Gastrocnemius medialis (tissue), 4 donors: Measurements from ENCODE around the gene GPR27. TPM values are rescaled to one million over a fixed set of nuclear protein-coding genes. Genes with fewer than 3 reads are reported as not detected.
A peak's percentile ranks its signal among the peaks of the same experiment; 100 is the strongest.

Experiments
- ATAC-seq, 2 donors: fragments of 150-250 bp; one replicate each; pipeline ENCODE4 v1.9.1; 2016
- DNase-seq, 2 donors: peaks; one replicate each; pipeline ENCODE4 v3.0.0-alpha.2; 2019
- H3K27ac ChIP-seq, 4 donors: fragments of 200-600 bp; sonication (generic); 1 replicate in 1 of 4; 2 replicates in 3 of 4; pipeline ENCODE4 v1.5.1; 2016 to 2018; ENCODE audit warnings: mild to moderate bottlenecking in 2 of 4, moderate library complexity in 1 of 4
- H3K27me3 ChIP-seq, 3 donors: fragments of 200-600 bp; sonication (generic) in 2 of 3; 1 replicate in 1 of 3; 2 replicates in 2 of 3; pipeline versions ENCODE4 v1.5.1 to v1.6.0; 2016 to 2019; ENCODE audit warnings: mild to moderate bottlenecking in 1 of 3, moderate library complexity in 1 of 3
- H3K36me3 ChIP-seq, 2 donors: fragments of 200-600 bp; sonication (generic) in 1 of 2; one replicate each; pipeline ENCODE4 v1.5.1; 2017 to 2018
- H3K4me1 ChIP-seq, 2 donors: fragments of 200-600 bp; sonication (generic) in 1 of 2; one replicate each; pipeline ENCODE4 v1.5.1; 2016 to 2017; ENCODE audit warnings: mild to moderate bottlenecking in 2 of 2
- H3K4me3 ChIP-seq, 4 donors: fragments of 200-600 bp; sonication (generic) in 3 of 4; 1 replicate in 1 of 4; 2 replicates in 3 of 4; pipeline ENCODE4 v1.5.1; 2016 to 2019; ENCODE audit warnings: mild to moderate bottlenecking in 2 of 4
- H3K9me3 ChIP-seq, 3 donors: fragments of 200-600 bp; sonication (generic) in 2 of 3; 1 replicate in 1 of 3; 2 replicates in 2 of 3; pipeline ENCODE4 v1.5.1; 2016 to 2019
- POLR2A ChIP-seq, 2 donors: fragments of 450-650 bp; IDR thresholded peaks; one replicate each; pipeline ENCODE4 v1.6.1; 2017; ENCODE audit warnings: antibody characterized with exemption in 2 of 2, mild to moderate bottlenecking in 2 of 2, moderate library complexity in 2 of 2
- in situ Hi-C, 4 donors: fragments of 200-750 bp; cut with MboI; loops; one replicate each; pipeline versions ENCODE4 v1.15.0 to v1.8.0; 2017; ENCODE audit warnings: low sequenced_read_pairs in 4 of 4
- intact Hi-C: fragments of 100-400 bp; cut with DNase I; formaldehyde crosslinking; loops from one replicate; pipeline ENCODE4 v1.15.1; 2023; ENCODE audit warnings: low total_unique reads
- total RNA-seq, 4 donors: library from RNA; depleted of rRNA; stranded (reverse); fragments of >200 nt; gene quantifications; one replicate each; pipeline versions ENCODE4 v1.1.0 to v1.2.3, GENCODE V29; 2016
- TF ChIP-seq, protein P1 (sequence below), 5 experiments: fragments of 450-650 bp in 3 of 5; fragments of 200-600 bp in 2 of 5; sonication (generic) in 2 of 5; IDR thresholded peaks in 4 of 5; conservative IDR thresholded peaks in 1 of 5; 1 replicate in 4 of 5; 2 replicates in 1 of 5; pipeline ENCODE4 v1.5.1; 2016 to 2019; ENCODE audit warnings: antibody characterized with exemption in 5 of 5, mild to moderate bottlenecking in 3 of 5, moderate library complexity in 3 of 5

GPR27 gene, protein sequence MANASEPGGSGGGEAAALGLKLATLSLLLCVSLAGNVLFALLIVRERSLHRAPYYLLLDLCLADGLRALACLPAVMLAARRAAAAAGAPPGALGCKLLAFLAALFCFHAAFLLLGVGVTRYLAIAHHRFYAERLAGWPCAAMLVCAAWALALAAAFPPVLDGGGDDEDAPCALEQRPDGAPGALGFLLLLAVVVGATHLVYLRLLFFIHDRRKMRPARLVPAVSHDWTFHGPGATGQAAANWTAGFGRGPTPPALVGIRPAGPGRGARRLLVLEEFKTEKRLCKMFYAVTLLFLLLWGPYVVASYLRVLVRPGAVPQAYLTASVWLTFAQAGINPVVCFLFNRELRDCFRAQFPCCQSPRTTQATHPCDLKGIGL
- under 1 TPM in 3 of 4 donors, not detected in 1; 0.20 to 0.69 (median 0.39) TPM for total RNA-seq

DNA sequence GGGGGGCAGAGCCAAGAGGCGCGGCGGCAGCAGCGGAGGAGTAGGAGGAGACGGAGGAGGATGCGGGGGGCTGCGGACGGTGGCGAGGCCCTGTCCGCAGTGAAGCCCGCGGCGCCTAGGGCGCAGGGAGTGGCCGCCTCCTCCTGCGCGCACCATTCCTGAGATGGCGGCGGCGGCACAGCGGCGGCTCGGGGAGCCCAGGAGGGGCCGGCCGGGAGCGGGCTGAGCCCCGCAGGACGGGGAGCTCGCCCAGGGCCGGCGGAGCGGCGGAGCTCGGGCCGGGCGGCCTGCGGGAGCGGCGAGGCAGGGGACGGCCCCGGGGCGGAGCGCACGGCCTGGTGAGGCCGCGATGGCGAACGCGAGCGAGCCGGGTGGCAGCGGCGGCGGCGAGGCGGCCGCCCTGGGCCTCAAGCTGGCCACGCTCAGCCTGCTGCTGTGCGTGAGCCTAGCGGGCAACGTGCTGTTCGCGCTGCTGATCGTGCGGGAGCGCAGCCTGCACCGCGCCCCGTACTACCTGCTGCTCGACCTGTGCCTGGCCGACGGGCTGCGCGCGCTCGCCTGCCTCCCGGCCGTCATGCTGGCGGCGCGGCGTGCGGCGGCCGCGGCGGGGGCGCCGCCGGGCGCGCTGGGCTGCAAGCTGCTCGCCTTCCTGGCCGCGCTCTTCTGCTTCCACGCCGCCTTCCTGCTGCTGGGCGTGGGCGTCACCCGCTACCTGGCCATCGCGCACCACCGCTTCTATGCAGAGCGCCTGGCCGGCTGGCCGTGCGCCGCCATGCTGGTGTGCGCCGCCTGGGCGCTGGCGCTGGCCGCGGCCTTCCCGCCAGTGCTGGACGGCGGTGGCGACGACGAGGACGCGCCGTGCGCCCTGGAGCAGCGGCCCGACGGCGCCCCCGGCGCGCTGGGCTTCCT lies at the start of gene GPR27:
GPR27 (plus strand) TSS at position 155 of the 909 bp plus-strand sequence; CDS start at position 350, 195 bp downstream.
- H3K36me3 ChIP-seq = no peaks in the 10 kb centered on the region
- in situ Hi-C loops (no loop called here), intact Hi-C loops (no loop called here)
- H3K27me3 ChIP-seq = peaks cover 11 to 30% (median 13%) of the 10 kb centered on the region in 3 donors
- no peak for TF ChIP-seq POLR2A (IDR thresholded peaks at IDR 0.05)
- TF ChIP-seq, protein P1, sequence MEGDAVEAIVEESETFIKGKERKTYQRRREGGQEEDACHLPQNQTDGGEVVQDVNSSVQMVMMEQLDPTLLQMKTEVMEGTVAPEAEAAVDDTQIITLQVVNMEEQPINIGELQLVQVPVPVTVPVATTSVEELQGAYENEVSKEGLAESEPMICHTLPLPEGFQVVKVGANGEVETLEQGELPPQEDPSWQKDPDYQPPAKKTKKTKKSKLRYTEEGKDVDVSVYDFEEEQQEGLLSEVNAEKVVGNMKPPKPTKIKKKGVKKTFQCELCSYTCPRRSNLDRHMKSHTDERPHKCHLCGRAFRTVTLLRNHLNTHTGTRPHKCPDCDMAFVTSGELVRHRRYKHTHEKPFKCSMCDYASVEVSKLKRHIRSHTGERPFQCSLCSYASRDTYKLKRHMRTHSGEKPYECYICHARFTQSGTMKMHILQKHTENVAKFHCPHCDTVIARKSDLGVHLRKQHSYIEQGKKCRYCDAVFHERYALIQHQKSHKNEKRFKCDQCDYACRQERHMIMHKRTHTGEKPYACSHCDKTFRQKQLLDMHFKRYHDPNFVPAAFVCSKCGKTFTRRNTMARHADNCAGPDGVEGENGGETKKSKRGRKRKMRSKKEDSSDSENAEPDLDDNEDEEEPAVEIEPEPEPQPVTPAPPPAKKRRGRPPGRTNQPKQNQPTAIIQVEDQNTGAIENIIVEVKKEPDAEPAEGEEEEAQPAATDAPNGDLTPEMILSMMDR (IDR thresholded peaks at IDR 0.05 in 4 of 5, conservative IDR thresholded peaks at IDR 0.05 in 1 of 5) = no peak
- no peaks in the 10 kb centered on the region for H3K9me3 ChIP-seq
- DNase-seq (no peak), ATAC-seq (no peak)
- peak within 1 kb of the TSS in 3 of 4 donors; percentile 17 to 43 (median 29) for H3K4me3 ChIP-seq
- no peak within 1 kb of the TSS for H3K27ac ChIP-seq
- no peaks in the 10 kb centered on the region for H3K4me1 ChIP-seq

DNA sequence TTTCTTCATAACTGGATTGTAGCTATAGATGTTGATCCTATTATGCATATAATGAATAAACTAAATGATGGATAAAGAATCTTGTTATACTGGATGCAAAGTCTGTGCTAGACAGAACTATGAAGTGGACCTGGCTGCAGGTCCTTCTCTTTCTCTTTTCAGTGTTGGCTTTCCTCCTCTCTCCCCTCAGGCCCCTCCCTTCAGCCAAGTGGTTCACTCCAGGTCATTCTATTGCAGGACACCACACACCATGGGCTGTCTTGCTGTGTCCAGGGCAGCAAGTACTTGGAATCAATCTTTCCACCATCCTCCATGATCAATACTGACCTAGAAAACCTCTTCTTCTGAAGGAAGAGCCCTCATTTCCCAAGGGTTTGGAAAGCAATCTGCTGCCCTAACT lies 48.7 kb upstream of the GPR27 start:
- no peaks in the 10 kb centered on the region for H3K36me3 ChIP-seq
- no peaks in the 10 kb centered on the region for H3K9me3 ChIP-seq
- DNase-seq = no peak
- TF ChIP-seq, protein P1 (IDR thresholded peaks at IDR 0.05 in 4 of 5, conservative IDR thresholded peaks at IDR 0.05 in 1 of 5) = no peak
- TF ChIP-seq POLR2A (IDR thresholded peaks at IDR 0.05) = no peak
- H3K4me3 ChIP-seq = no peak overlapping the region
- H3K4me1 ChIP-seq = peaks cover 0 to 14% of the 10 kb centered on the region in 2 donors
- ATAC-seq = peak in 1 of 2 donors; percentile 58
- intact Hi-C loops = no loop called here
- in situ Hi-C loops = loop anchor here in 3 of 4 donors (25.0 kb wide), 2 partner anchors 1107 to 1382 kb away; no protein-coding TSS in a partner anchor
- no peak overlapping the region for H3K27ac ChIP-seq
- H3K27me3 ChIP-seq = no peaks in the 10 kb centered on the region

DNA sequence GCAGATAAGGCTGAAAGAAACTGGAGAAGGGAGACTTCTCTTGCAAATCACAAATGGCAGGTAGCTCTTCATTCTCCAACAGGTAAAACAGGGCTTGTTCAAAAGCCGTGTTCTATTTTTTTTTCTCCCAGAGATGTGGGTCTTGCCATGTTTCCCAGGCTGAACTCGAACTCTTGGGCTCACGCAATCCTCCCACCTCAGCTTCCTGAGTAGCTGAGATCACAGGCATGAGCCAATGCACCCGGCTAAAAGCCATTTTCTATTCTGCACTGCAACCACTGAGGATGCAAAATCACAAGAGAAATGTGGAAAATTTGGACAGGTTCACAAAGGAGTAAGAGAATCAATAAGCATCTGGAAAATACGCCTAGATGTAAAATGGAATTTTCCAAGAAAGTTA lies 48.0 kb upstream of the GPR27 start:
- Histone ChIP-seq H3K27ac (no peak overlapping the region), H3K4me1 (peaks cover 0 to 14% of the 10 kb centered on the region in 2 donors), H3K27me3 (no peaks in the 10 kb centered on the region), H3K4me3 (no peak overlapping the region), H3K36me3 (no peaks in the 10 kb centered on the region), H3K9me3 (no peaks in the 10 kb centered on the region)
- TF ChIP-seq POLR2A (IDR thresholded peaks at IDR 0.05) = no peak
- TF ChIP-seq, protein P1 (IDR thresholded peaks at IDR 0.05 in 4 of 5, conservative IDR thresholded peaks at IDR 0.05 in 1 of 5) = no peak
- no peak for ATAC-seq
- in situ Hi-C loops = loop anchor here in 3 of 4 donors (25.0 kb wide), 2 partner anchors 1107 to 1382 kb away; no protein-coding TSS in a partner anchor
- DNase-seq = no peak
- intact Hi-C loops = no loop called here

DNA sequence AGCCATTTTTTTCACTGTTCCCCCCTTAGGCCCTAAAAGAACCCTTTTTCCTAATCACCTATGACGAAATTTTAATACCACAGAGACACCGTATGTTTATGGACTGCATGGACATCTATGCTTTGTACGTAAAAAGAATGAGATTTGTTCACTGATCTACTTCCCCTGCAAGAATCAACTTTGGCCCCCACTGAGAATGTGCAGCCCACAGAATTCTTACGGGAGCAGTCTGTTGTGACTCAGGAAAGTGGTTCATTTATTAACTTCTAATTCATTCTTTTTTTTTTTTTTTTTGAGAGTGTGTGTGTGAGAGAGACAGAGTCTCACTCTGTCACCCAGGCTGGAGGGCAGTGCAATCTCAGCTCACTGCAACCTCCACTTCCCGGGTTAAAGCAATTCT lies 46.1 kb upstream of the GPR27 start:
- intact Hi-C loops = no loop called here
- Histone ChIP-seq H3K4me3 (no peak overlapping the region), H3K27me3 (no peaks in the 10 kb centered on the region), H3K27ac (no peak overlapping the region), H3K9me3 (no peaks in the 10 kb centered on the region), H3K36me3 (no peaks in the 10 kb centered on the region), H3K4me1 (peaks cover 0 to 14% of the 10 kb centered on the region in 2 donors)
- in situ Hi-C loops = loop anchor here in 3 of 4 donors (25.0 kb wide), 2 partner anchors 1105 to 1380 kb away; no protein-coding TSS in a partner anchor
- ATAC-seq (no peak), DNase-seq (no peak)
- no peak for TF ChIP-seq POLR2A (IDR thresholded peaks at IDR 0.05)
- TF ChIP-seq, protein P1 (IDR thresholded peaks at IDR 0.05 in 4 of 5, conservative IDR thresholded peaks at IDR 0.05 in 1 of 5) = no peak
